ENCODE results near the gene P4HA2. TPM values are rescaled to one million over a fixed set of nuclear protein-coding genes. Genes with fewer than 3 reads are reported as not detected.

The P4HA2 gene
- total RNA-seq, 4 donors from 2014 or later = 28.8 to 44.7 (median 30.8) TPM

DNA sequence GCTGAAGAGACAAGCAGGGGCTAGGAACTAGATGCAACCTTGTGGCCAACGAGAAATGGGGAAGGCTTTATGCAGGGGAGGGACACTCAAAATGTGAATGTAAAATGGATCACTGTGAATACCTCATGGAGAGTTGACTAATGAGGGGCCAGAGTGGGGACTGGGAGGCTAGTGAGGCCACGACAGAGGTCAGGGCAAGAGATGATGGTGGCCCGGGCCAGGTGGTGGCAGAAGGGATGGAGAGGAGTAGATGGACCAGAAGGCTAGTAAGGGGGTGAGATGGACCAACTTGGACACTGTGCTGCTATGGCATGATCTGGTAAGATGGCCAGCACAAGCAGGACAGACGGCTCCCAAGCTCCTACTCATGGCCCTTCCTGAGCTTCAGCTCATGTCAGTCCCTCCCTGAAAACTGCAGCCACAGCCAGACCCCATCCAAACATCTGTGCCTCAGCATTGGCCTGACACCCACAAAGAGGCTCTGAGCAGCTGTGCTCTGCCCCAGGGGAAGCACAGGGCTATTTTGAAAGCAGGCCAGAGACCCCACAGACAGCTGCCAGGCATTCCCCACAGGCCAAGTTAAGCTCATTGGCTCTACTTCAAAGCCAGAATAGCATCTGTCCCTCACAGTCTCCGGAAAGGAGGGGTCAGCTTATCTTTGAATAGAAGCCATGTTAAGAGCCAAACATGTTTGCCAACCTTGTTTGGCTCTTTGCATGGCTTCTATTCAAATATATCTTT is 22.1 kb downstream of the P4HA2 start:
- H3K4me1 ChIP-seq = peaks cover 8 to 40% (median 13%) of the 10 kb centered on the region in 4 donors
- intact Hi-C loops (cut with DNase I) = no loop called here
- peaks cover 22 to 91% (median 76%) of the 10 kb centered on the region in 4 donors for H3K36me3 ChIP-seq

GRCh38 chr5:132204371-132205135 is 23.1 kb downstream of the P4HA2 start:
- H3K9me3 ChIP-seq = no peaks in the 10 kb centered on the region
- no peak overlapping the region for H3K4me3 ChIP-seq
- intact Hi-C loops (cut with DNase I) = no loop called here
- H3K4me1 ChIP-seq = peaks cover 8 to 34% (median 13%) of the 10 kb centered on the region in 4 donors
- no peak overlapping the region for H3K27ac ChIP-seq (replicated peaks in 1 of 4)
- WGBS = 94% methylated on average over 7 of the region's 7 CpGs
- no peak for DNase-seq (ENCODE audit: extremely low spot score)
- H3K27me3 ChIP-seq = no peaks in the 10 kb centered on the region
- peaks cover 24 to 91% (median 76%) of the 10 kb centered on the region in 4 donors for H3K36me3 ChIP-seq
- TF ChIP-seq EP300 (IDR thresholded peaks at IDR 0.05) (no peak), POLR2A (IDR thresholded peaks at IDR 0.05; ENCODE audit: low read depth) (no peak), POLR2AphosphoS5 (IDR thresholded peaks at IDR 0.05) (no peak)
- TF ChIP-seq, protein P1, sequence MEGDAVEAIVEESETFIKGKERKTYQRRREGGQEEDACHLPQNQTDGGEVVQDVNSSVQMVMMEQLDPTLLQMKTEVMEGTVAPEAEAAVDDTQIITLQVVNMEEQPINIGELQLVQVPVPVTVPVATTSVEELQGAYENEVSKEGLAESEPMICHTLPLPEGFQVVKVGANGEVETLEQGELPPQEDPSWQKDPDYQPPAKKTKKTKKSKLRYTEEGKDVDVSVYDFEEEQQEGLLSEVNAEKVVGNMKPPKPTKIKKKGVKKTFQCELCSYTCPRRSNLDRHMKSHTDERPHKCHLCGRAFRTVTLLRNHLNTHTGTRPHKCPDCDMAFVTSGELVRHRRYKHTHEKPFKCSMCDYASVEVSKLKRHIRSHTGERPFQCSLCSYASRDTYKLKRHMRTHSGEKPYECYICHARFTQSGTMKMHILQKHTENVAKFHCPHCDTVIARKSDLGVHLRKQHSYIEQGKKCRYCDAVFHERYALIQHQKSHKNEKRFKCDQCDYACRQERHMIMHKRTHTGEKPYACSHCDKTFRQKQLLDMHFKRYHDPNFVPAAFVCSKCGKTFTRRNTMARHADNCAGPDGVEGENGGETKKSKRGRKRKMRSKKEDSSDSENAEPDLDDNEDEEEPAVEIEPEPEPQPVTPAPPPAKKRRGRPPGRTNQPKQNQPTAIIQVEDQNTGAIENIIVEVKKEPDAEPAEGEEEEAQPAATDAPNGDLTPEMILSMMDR (IDR thresholded peaks at IDR 0.05) = no peak

More for the DNA sequence above, 22.1 kb downstream of the P4HA2 start:
- H3K4me3 ChIP-seq = no peak overlapping the region
- DNase-seq (ENCODE audit: extremely low spot score) = no peak
- no peaks in the 10 kb centered on the region for H3K27me3 ChIP-seq
- 79% methylated on average over 5 of the region's 5 CpGs for WGBS
- H3K27ac ChIP-seq (replicated peaks in 1 of 4) = no peak overlapping the region
- no peaks in the 10 kb centered on the region for H3K9me3 ChIP-seq
- TF ChIP-seq POLR2AphosphoS5 (IDR thresholded peaks at IDR 0.05) = no peak
- no peak for TF ChIP-seq POLR2A (IDR thresholded peaks at IDR 0.05; ENCODE audit: low read depth)
- TF ChIP-seq, protein P1 (IDR thresholded peaks at IDR 0.05) = no peak
- no peak for TF ChIP-seq EP300 (IDR thresholded peaks at IDR 0.05)

- H3K4me1 ChIP-seq = peaks cover 8 to 34% (median 13%) of the 10 kb centered on the region in 4 donors
- H3K27me3 ChIP-seq = no peaks in the 10 kb centered on the region
- no peaks in the 10 kb centered on the region for H3K9me3 ChIP-seq
- peaks cover 18 to 91% (median 76%) of the 10 kb centered on the region in 4 donors for H3K36me3 ChIP-seq
- TF ChIP-seq, protein P1 (IDR thresholded peaks at IDR 0.05) = no peak
- TF ChIP-seq POLR2A (IDR thresholded peaks at IDR 0.05; ENCODE audit: low read depth) (no peak), POLR2AphosphoS5 (IDR thresholded peaks at IDR 0.05) (no peak), EP300 (IDR thresholded peaks at IDR 0.05) (no peak)
- no peak for DNase-seq (ENCODE audit: extremely low spot score)
- H3K4me3 ChIP-seq = no peak overlapping the region
- intact Hi-C loops (cut with DNase I) = no loop called here
- H3K27ac ChIP-seq (replicated peaks in 1 of 4) = no peak overlapping the region
- 94% methylated on average over 6 of the region's 6 CpGs for WGBS
These were observed 23.7 kb downstream of the P4HA2 start for GRCh38 chr5:132203916-132204315.

DNA sequence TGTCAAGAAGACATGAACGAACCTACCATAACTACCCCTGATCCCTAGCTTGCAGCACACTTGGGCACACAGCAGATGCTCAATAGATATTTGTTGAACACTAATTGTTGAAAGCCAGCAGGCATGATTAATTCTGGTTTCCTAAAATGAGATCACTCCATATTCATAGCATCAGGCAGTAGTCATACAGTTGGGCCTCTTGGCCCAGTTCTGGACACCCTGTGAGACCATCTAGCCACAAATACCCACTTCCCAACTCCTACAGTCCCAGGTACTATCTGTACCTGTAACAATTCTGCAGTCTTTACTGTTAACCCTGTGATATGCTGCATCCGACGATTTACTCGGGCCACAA is 24.2 kb downstream of the P4HA2 start:
- Histone ChIP-seq H3K27me3 (no peaks in the 10 kb centered on the region), H3K27ac (replicated peaks in 1 of 4) (no peak overlapping the region), H3K4me1 (peaks cover 8 to 34% (median 13%) of the 10 kb centered on the region in 4 donors), H3K9me3 (no peaks in the 10 kb centered on the region), H3K36me3 (peaks cover 20 to 91% (median 76%) of the 10 kb centered on the region in 4 donors), H3K4me3 (no peak overlapping the region)
- TF ChIP-seq POLR2AphosphoS5 (IDR thresholded peaks at IDR 0.05) (no peak), POLR2A (IDR thresholded peaks at IDR 0.05; ENCODE audit: low read depth) (no peak), EP300 (IDR thresholded peaks at IDR 0.05) (no peak)
- TF ChIP-seq, protein P1 (IDR thresholded peaks at IDR 0.05) = no peak
- 92% methylated on average over 4 of the region's 4 CpGs for WGBS
- DNase-seq (ENCODE audit: extremely low spot score) = no peak
- intact Hi-C loops (cut with DNase I) = no loop called here
